ENCODE data around the gene COQ7. TPM values are rescaled to one million over a fixed set of nuclear protein-coding genes. Genes with fewer than 3 reads are reported as not detected.

The COQ7 gene
- 11.0 and 12.3 TPM in 2 replicates for total RNA-seq

GRCh38 chr16:19067349-19068236 lies at the start of gene COQ7:
Gene COQ7, plus strand, starts transcription at chr16:19067614. Its CDS starts 51 bp downstream, at chr16:19067665.

GRCh38 chr16:19113577-19114358 lies 46.4 kb downstream of the COQ7 start, which contains the start of gene ITPRIPL2:
Gene ITPRIPL2, plus strand, starts transcription at chr16:19113964. Its CDS starts 498 bp downstream, at chr16:19114462.

Other genes with a start within 250 kb of the COQ7 start
- gene SMG1, start 141.2 kb upstream of the COQ7 start, total RNA-seq: 73.1 and 84.6 TPM in 2 replicates
- gene TMC7, start 83.7 kb upstream of the COQ7 start, total RNA-seq: 0.73 and 2.2 TPM in 2 replicates
- 38.6 and 73.5 TPM in 2 replicates for gene ITPRIPL2, start 46.4 kb downstream of the COQ7 start, total RNA-seq
- gene SYT17, start 100.6 kb downstream of the COQ7 start, total RNA-seq: 0.20 and 0.37 TPM in 2 replicates
- gene CLEC19A, start 218.1 kb downstream of the COQ7 start, total RNA-seq: not detected in 2 replicates